Measurements from ENCODE around the gene ANKRD50. TPM values are rescaled to one million over a fixed set of nuclear protein-coding genes. Genes with fewer than 3 reads are reported as not detected.

The ANKRD50 gene
- total RNA-seq, 4 donors from 2014 or later: 20.5 to 40.2 (median 29.9) TPM

- Histone ChIP-seq H3K27me3 (no peaks in the 10 kb centered on the region), H3K36me3 (no peaks in the 10 kb centered on the region), H3K9me3 (no peaks in the 10 kb centered on the region), H3K27ac (no peak overlapping the region), H3K4me3 (no peak overlapping the region), H3K4me1 (peaks cover 7% of the 10 kb centered on the region)
- no peak for DNase-seq (ENCODE audit: low spot score in 2 of 2)
- 84% methylated on average over 5 of the region's 5 CpGs for WGBS
- TF ChIP-seq POLR2AphosphoS5 (IDR thresholded peaks at IDR 0.05) (no peak), CTCF (IDR thresholded peaks at IDR 0.05) (no peak), EP300 (IDR thresholded peaks at IDR 0.05) (no peak), POLR2A (IDR thresholded peaks at IDR 0.05) (no peak)
These were observed 80.1 kb downstream of the ANKRD50 start for GRCh38 chr4:124632439-124632838.

DNA sequence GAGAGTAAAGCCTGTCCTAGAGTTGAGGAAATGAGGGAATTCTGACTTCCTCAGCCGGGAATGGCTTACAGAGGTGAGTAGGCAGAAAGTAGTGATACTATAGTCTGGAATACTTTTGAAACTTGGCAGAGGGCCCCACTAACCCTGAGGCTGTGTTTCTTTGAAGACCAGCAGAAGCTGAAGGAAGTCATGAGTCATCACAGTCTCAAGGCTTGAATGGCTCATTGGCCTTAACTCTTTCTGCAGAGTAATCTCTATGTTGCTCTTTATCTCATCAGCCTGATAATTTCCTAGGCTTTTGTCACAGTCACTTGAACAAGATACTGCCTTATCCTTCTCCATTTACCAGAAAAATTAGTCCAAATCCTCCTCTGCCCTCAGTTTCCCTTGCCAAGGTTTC, 80.8 kb downstream of the ANKRD50 start:
- no peak overlapping the region for H3K4me3 ChIP-seq
- WGBS: 15% methylated on average over 1 of the region's 1 CpG
- DNase-seq (ENCODE audit: low spot score in 2 of 2): peak in 1 of 2 donors; percentile 59
- TF ChIP-seq CTCF (IDR thresholded peaks at IDR 0.05) (no peak), POLR2AphosphoS5 (IDR thresholded peaks at IDR 0.05) (no peak), POLR2A (IDR thresholded peaks at IDR 0.05) (no peak), EP300 (IDR thresholded peaks at IDR 0.05) (no peak)
- H3K27ac ChIP-seq: no peak overlapping the region
- no peaks in the 10 kb centered on the region for H3K9me3 ChIP-seq
- H3K36me3 ChIP-seq: no peaks in the 10 kb centered on the region
- no peaks in the 10 kb centered on the region for H3K27me3 ChIP-seq
- peaks cover 7% of the 10 kb centered on the region for H3K4me1 ChIP-seq

DNA sequence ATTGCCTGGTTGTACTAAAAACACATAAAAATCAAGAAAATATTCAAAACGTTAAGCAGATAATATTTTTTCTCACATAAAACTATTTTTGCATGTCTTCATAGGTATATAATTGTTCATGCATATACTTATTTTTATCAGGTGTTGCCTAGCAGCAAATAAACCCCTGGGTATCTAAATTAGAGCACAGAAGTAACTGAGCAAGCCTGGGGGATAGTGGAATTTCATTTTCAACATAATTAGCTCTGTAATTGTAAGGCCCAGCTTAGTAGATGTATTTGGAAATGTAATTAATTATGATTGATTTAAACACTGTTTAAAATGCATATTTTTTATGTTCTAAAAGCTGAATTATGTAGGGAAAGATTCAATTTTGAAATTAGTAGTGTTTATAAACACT, 82.9 kb downstream of the ANKRD50 start:
- H3K27me3 ChIP-seq: no peaks in the 10 kb centered on the region
- no peak overlapping the region for H3K4me3 ChIP-seq
- H3K9me3 ChIP-seq: no peaks in the 10 kb centered on the region
- TF ChIP-seq POLR2AphosphoS5 (IDR thresholded peaks at IDR 0.05): no peak
- no peak for TF ChIP-seq POLR2A (IDR thresholded peaks at IDR 0.05)
- no peak for TF ChIP-seq EP300 (IDR thresholded peaks at IDR 0.05)
- no peak for TF ChIP-seq CTCF (IDR thresholded peaks at IDR 0.05)
- WGBS: 78% methylated on average over 1 of the region's 1 CpG
- DNase-seq (ENCODE audit: low spot score in 2 of 2): no peak
- H3K4me1 ChIP-seq: peaks cover 7% of the 10 kb centered on the region
- H3K36me3 ChIP-seq: no peaks in the 10 kb centered on the region
- no peak overlapping the region for H3K27ac ChIP-seq

Data from suprapubic skin (tissue), 4 donors.